Hippocampal formation (tissue), 2 donors: Measurements from ENCODE around the gene MAPK4.
"Not testable (repeated sequence)": the region's sequence is repeated elsewhere in the genome, so short reads cannot be mapped to it uniquely, and the experiment has no call there.

Source experiments
- DNase-seq, 2 donors: peaks; one replicate each; lab custom pipeline; 2025; lab: John Stamatoyannopoulos, UW

Gene MAPK4

DNA sequence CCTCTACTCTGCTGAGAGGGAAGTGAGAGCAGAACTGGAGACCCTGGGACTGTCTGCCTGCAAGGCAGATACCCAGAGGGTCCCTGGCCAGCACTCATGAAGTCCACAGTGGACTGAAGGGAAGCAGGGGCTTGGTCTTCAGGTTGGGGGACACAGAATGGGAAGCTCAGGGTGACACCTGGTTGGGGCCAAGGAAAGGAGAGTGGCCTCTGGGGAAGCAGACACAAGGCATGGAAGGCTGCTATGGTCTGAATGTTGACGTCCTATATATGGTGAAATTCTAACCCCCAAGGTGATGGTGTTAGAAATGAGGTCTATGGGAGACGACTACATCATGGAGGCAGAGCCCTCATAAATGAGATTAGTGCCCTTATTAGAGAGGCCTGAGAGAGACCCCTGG is 190.7 kb downstream of the MAPK4 start:
- no peak for DNase-seq

GRCh38 chr18:50751490-50751889 is 191.6 kb downstream of the MAPK4 start:
- DNase-seq: no peak

DNA sequence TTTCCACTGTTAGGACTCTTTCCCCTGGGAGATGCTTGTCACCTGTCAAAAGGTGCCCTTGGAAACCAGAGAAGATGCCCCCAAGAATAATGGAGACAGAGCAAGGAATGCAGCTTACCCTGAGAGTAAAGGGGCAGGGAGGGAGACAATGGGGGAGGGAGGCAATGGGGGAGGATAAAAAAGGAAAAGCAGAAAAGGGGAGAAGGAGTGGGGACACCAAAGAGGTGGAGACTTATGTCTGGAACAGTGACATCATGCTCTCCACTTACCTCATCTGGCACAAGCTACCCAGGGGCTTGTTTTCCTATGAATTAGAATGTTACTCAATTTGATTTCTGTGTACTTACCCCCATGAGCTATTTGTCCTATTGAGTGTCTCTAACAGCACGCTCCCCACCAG is 192.1 kb downstream of the MAPK4 start:
- no peak for DNase-seq

DNA sequence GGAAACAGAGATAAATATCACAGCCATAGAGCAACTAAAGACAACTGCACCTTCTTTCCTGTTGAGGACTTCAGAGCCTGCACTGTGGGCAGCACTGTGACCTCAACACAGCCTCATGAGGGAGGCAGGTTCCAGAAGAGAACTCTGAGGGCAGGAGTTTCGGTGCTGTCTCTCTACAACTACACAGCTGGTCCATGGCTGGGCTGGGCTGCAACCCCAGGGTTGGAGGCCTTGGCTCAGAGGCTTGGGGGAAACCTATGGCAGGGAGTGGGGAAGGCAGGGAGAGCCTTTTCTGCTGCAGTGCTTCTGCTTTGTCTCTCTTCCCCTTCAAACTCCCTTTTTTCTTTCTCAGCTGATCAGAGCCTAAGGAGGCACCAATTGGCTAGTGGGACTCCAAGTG is 193.4 kb downstream of the MAPK4 start:
- no peak for DNase-seq

- no peak for DNase-seq
These were observed 194.4 kb downstream of the MAPK4 start for GRCh38 chr18:50754297-50754696.

DNA sequence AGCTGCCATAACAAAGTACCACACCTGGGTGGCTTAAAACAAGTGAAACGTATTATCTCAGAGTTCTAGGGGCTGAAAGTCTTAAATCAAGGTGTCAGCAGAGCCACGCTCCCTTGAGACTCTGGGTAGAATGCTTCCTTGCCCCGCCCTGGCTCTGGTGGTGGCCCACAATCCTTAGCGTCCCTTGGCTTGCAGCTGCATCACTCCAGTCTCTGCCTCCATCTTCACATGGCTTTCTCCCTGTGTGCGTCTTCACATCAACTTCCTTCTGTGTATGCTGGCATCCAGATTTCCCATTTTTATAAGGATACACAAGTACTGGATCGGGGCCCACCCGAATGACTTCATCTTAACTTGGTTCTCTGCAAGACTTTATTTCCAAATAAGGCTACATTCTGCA is 197.5 kb downstream of the MAPK4 start:
- DNase-seq: no peak

DNA sequence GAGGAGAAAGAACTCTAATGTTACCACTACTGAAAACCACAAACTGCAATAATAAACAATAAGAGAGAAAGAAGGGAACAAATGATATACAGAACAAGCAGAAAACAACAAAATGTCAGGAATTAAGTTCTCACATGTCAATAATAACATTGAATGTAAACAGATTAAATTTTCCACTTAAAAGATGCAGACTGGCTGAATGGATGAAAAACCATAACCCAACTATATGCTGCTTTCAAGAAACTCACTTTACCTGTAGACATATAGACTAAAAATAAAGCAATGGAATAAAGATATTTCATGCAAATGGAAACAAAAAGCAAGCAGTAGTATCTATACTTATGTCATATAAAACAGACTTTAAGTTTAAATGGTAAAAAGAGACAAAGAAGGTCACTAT is 209.6 kb downstream of the MAPK4 start:
- no peak for DNase-seq

- DNase-seq: no peak
These were observed 215.3 kb downstream of the MAPK4 start for GRCh38 chr18:50775207-50775606.

GRCh38 chr18:50775726-50776125 is 215.8 kb downstream of the MAPK4 start:
- DNase-seq: no peak

DNA sequence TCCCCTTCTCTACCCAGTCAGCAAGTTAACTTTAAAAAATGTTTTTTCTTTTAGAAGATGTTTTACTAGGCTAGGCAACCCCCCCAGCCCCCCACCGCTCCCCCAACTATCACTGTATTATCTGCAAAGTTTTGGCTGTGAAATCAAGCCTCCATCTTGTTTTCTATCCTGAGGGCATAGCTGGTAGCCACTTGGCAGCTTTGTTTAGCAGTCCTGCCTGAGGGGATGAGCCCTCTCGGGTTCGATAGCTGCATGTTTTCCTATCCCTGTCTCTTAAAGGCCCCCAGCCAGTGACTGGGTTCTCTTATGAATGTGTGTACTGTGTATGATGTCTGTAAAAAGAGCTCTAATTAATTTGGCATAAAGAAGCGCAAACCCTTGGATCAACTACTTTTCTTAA is 216.5 kb downstream of the MAPK4 start:
- DNase-seq: no peak

DNA sequence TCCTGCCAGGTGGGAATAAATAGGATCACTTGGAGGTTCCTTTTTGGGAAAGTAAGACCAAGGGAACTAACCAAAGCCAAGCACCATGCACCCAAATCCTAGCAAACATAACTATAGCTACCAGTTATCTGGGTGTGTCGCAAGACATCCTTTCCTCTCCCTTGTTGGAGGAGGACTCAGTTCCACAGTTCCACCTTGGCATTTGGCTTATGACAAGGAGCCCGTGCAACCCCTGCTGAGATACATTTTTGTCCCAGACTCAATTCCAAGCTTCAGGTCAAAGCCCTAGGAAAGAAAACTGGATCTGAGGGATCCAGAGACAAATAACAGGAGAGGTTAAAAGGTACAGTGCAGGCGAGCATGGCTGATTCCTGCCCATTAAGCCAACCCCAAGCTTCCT is 219.1 kb downstream of the MAPK4 start:
- DNase-seq: not testable (repeated sequence)
